Skeletal muscle satellite cell (primary cell): ENCODE data around the gene PRSS56. TPM values are rescaled to one million over a fixed set of nuclear protein-coding genes. Genes with fewer than 3 reads are reported as not detected.

Experiments
- H3K27me3 ChIP-seq: 2 replicates; pipeline ENCODE4 v1.7.0; 2013; ENCODE audit warnings: low read length; ENCODE audit not compliant: control insufficient read depth, insufficient read depth
- H3K36me3 ChIP-seq: 2 replicates; pipeline ENCODE4 v1.7.0; 2013; ENCODE audit warnings: mild to moderate bottlenecking, control low read depth, low read length; ENCODE audit not compliant: insufficient read depth
- H3K4me1 ChIP-seq: 2 replicates; pipeline ENCODE4 v1.7.0; 2013; ENCODE audit warnings: low read length; ENCODE audit not compliant: control insufficient read depth, insufficient read depth
- H3K4me2 ChIP-seq: 2 replicates; pipeline ENCODE4 v1.7.0; 2013; ENCODE audit warnings: mild to moderate bottlenecking, low read length
- H3K4me3 ChIP-seq: 2 replicates; pipeline ENCODE4 v1.7.0; 2013; ENCODE audit warnings: low read length
- H3K9ac ChIP-seq: 2 replicates; pipeline ENCODE4 v1.7.0; 2013; ENCODE audit warnings: mild to moderate bottlenecking, low read depth, low read length, moderate library complexity
- H3K9me3 ChIP-seq: replicated peaks from 2 replicates; pipeline ENCODE4 v1.7.0; 2013; ENCODE audit warnings: mild to moderate bottlenecking, control low read depth, low read length
- total RNA-seq: library from RNA; depleted of rRNA; stranded (reverse); fragments of >200 nt; gene quantifications from 2 replicates; pipeline ENCODE4 v1.2.3, GENCODE V29; 2012; rRNA removed

Gene PRSS56
- under 0.01 TPM in 1 of 2 replicates, not detected in the other for total RNA-seq

DNA sequence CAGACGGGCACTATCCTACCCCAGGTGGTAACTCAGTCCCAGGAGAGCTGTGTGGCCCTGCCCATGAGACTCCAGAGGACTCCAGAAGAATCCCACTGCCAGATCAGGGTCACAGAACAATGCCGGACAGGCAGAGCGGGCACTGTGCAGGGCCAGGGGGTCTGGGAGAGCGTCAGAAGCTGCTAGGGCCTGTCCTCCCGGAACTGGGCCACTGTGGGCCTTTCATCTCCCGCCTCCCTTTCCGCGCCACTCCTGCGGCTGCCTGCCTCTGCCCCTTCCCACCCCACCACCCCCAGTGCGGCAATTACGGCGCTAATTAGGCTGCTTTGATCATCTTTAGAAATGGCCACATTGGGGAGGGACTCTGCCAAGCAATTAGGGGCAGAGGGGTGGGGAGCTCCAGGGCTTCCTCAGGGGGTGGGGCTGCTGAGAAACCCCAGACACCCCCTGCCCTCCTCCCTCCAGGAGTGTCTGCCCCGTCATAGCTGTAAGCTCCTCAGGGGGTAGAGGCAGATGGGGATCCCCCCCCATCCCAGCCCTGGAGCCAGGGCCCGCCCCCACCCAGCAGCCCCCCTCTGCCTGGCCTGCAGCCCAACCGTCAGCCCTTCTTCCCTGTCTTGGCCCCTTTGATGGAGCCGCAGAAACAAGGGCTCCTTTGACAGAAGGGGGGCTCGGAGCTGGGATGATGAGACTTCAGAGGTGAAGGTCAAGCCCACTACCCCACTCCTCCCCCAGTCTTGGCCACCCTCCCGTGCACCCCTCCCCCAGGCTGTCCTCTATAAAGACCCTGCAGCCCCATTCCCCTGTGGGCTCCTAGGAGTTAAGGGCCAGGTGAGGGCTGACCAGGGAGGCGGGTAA lies at the start of gene PRSS56:
PRSS56 (plus strand) TSS at position 808 of the 858 bp plus-strand sequence. CDS start 211 bp downstream, outside the sequence.
- Histone ChIP-seq H3K27me3 (peaks cover 71% of the 10 kb centered on the region), H3K9ac (no peak within 1 kb of the TSS), H3K4me1 (peaks cover 11% of the 10 kb centered on the region), H3K36me3 (no peaks in the 10 kb centered on the region), H3K4me3 (no peak within 1 kb of the TSS), H3K4me2 (no peak within 1 kb of the TSS), H3K9me3 (no peaks in the 10 kb centered on the region)

- Histone ChIP-seq H3K9me3 (no peaks in the 10 kb centered on the region), H3K36me3 (no peaks in the 10 kb centered on the region), H3K4me3 (no peak overlapping the region), H3K4me1 (no peaks in the 10 kb centered on the region), H3K27me3 (peaks cover 79% of the 10 kb centered on the region), H3K4me2 (no peak overlapping the region), H3K9ac (no peak overlapping the region)
Measured at GRCh38 chr2:232473467-232473890, 46.7 kb upstream of the PRSS56 start.

GRCh38 chr2:232476045-232476444 lies 44.1 kb upstream of the PRSS56 start:
- Histone ChIP-seq H3K4me1 (no peaks in the 10 kb centered on the region), H3K36me3 (no peaks in the 10 kb centered on the region), H3K4me3 (no peak overlapping the region), H3K27me3 (peaks cover 79% of the 10 kb centered on the region), H3K9me3 (no peaks in the 10 kb centered on the region), H3K4me2 (no peak overlapping the region), H3K9ac (no peak overlapping the region)

GRCh38 chr2:232476791-232477190 lies 43.4 kb upstream of the PRSS56 start:
- no peak overlapping the region for H3K4me3 ChIP-seq
- H3K4me2 ChIP-seq: no peak overlapping the region
- no peaks in the 10 kb centered on the region for H3K9me3 ChIP-seq
- H3K4me1 ChIP-seq: no peaks in the 10 kb centered on the region
- H3K27me3 ChIP-seq: peaks cover 77% of the 10 kb centered on the region
- no peak overlapping the region for H3K9ac ChIP-seq
- no peaks in the 10 kb centered on the region for H3K36me3 ChIP-seq

GRCh38 chr2:232477751-232478510 lies 42.3 kb upstream of the PRSS56 start:
- no peak overlapping the region for H3K4me3 ChIP-seq
- no peaks in the 10 kb centered on the region for H3K4me1 ChIP-seq
- no peak overlapping the region for H3K4me2 ChIP-seq
- no peaks in the 10 kb centered on the region for H3K36me3 ChIP-seq
- no peak overlapping the region for H3K9ac ChIP-seq
- peaks cover 71% of the 10 kb centered on the region for H3K27me3 ChIP-seq
- H3K9me3 ChIP-seq: no peaks in the 10 kb centered on the region

GRCh38 chr2:232478571-232479340 lies 41.4 kb upstream of the PRSS56 start:
- Histone ChIP-seq H3K36me3 (no peaks in the 10 kb centered on the region), H3K9ac (no peak overlapping the region), H3K27me3 (peaks cover 69% of the 10 kb centered on the region), H3K4me1 (no peaks in the 10 kb centered on the region), H3K4me2 (no peak overlapping the region), H3K9me3 (no peaks in the 10 kb centered on the region), H3K4me3 (no peak overlapping the region)

- Histone ChIP-seq H3K27me3 (peaks cover 69% of the 10 kb centered on the region), H3K9me3 (no peaks in the 10 kb centered on the region), H3K4me1 (no peaks in the 10 kb centered on the region)
Measured at GRCh38 chr2:232479341-232480200, 40.6 kb upstream of the PRSS56 start.

GRCh38 chr2:232480201-232481190 lies 39.7 kb upstream of the PRSS56 start:
- no peaks in the 10 kb centered on the region for H3K4me1 ChIP-seq
- H3K27me3 ChIP-seq: peaks cover 70% of the 10 kb centered on the region
- H3K4me2 ChIP-seq: no peak overlapping the region

More at GRCh38 chr2:232479341-232480200, 40.6 kb upstream of the PRSS56 start:
- Histone ChIP-seq H3K9ac (no peak overlapping the region), H3K36me3 (no peaks in the 10 kb centered on the region), H3K4me2 (no peak overlapping the region), H3K4me3 (no peak overlapping the region)

DNA sequence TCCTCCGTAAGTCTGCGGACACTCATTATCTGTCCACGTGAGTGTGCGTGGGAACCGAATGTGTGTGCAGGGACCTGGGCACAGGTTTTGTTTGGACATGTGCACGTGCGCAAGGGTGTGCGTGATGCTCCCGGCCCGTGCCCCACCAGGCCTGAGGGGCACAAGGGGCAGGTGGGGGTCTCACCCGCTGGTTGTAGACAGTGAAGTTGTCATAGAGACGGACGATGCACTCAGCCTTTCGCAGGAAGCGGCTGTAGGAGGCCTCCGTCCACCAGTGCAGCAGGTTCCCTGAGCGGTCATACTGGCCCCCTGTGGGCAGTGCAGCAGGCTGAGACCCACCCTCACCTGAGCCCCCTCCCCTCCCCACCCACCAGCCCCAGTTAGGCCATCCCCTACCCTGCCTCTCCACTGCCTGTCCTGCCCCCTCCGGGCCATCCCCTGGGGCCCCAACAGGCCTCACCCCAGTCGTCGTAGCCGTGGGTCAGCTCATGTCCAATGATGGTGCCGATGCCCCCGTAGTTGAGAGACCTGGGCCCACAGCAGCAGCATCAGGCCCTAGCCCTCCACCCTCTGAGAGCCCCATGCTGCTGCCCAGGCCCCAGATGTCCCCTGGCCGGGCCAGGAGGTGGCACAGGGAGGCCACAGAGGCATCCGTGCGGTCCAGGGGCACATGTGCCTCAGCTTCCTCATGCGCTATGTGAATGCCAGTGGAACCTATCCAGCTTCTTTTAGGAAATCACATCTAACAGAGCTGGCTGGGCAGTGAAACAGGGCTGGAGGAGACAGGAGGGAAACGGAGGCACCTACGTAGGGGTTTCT lies 38.7 kb upstream of the PRSS56 start:
- Histone ChIP-seq H3K36me3 (no peaks in the 10 kb centered on the region), H3K4me3 (no peak overlapping the region), H3K27me3 (peaks cover 71% of the 10 kb centered on the region), H3K9me3 (no peaks in the 10 kb centered on the region), H3K4me2 (no peak overlapping the region), H3K4me1 (no peaks in the 10 kb centered on the region), H3K9ac (no peak overlapping the region)

More at GRCh38 chr2:232480201-232481190, 39.7 kb upstream of the PRSS56 start:
- H3K36me3 ChIP-seq: no peaks in the 10 kb centered on the region
- H3K4me3 ChIP-seq: no peak overlapping the region
- H3K9me3 ChIP-seq: no peaks in the 10 kb centered on the region
- H3K9ac ChIP-seq: no peak overlapping the region
